Endothelial cell of umbilical vein (primary cell): Measurements from ENCODE around the gene FBH1. TPM values are rescaled to one million over a fixed set of nuclear protein-coding genes. Genes with fewer than 3 reads are reported as not detected.

Source experiments
- BruUV-seq: library from RNA; stranded (reverse); fragments of 400-500 nt; replicated peaks from 2 replicates; lab custom pipeline; 2021; lab: Mats Ljungman, UMichigan
- CTCF ChIA-PET: fragments of 300-600, 350-600 bp; sonication (Branson Sonifier 250); formaldehyde crosslinking; loops from one replicate; lab custom pipeline; 2021; ENCODE audit warnings: antibody characterized with exemption, inconsistent platforms; lab: Charles Lee
- POLR2A ChIA-PET: fragments of 300-600, 350-600 bp; sonication (Branson Sonifier 250); formaldehyde crosslinking; loops from one replicate; lab custom pipeline; 2021; ENCODE audit warnings: antibody characterized with exemption, inconsistent platforms; lab: Charles Lee
- DNase-seq: peaks from one replicate; pipeline ENCODE4 v3.0.0-alpha.2; 2011; ENCODE audit warnings: low read depth, low spot score
- FAIRE-seq: peaks from 2 replicates; lab custom pipeline; 2011; peaks lifted over from hg19 to GRCh38; lab: Jason Lieb, UNC
- H2AFZ ChIP-seq: 2 replicates; pipeline ENCODE4 v1.6.0; 2012; ENCODE audit warnings: low read depth, low read length, control low read depth, inconsistent platforms
- H3K27ac ChIP-seq: 2 replicates; pipeline ENCODE4 v1.5.1; 2011; ENCODE audit warnings: low read depth, mild to moderate bottlenecking, control low read depth, low read length, moderate library complexity; ENCODE audit not compliant: insufficient read depth
- H3K27me3 ChIP-seq, 2 experiments: 2 replicates each; pipeline versions ENCODE4 v1.6.0 to v1.6.1; 2011; ENCODE audit warnings: low read length in 2 of 2, mixed read lengths in 1 of 2; ENCODE audit not compliant: control insufficient read depth in 2 of 2, insufficient read depth in 2 of 2
- H3K36me3 ChIP-seq, 2 experiments: 2 replicates in 1 of 2; 3 replicates in 1 of 2; pipeline ENCODE4 v1.5.1; 2011; ENCODE audit warnings: low read length in 2 of 2, mild to moderate bottlenecking in 1 of 2, moderate library complexity in 1 of 2; ENCODE audit not compliant: control insufficient read depth in 2 of 2, insufficient read depth in 2 of 2; ENCODE audit errors: extremely low read depth in 1 of 2
- H3K4me1 ChIP-seq: 3 replicates; pipeline ENCODE4 v1.5.1; 2011; ENCODE audit warnings: mild to moderate bottlenecking, low read length; ENCODE audit not compliant: control insufficient read depth, insufficient read depth; ENCODE audit errors: extremely low read depth
- H3K4me2 ChIP-seq: 2 replicates; pipeline ENCODE4 v1.6.1; 2011; ENCODE audit warnings: low read length, control low read depth, mixed read lengths; ENCODE audit not compliant: insufficient read depth
- H3K4me3 ChIP-seq, 3 experiments: fragments of 200-600 bp in 1 of 3; sonication (generic), shearing (Covaris generic) in 1 of 3; replicated peaks in 1 of 3; 2 replicates each; pipeline ENCODE4 v1.5.1; 2011 to 2016; ENCODE audit warnings: control low read depth in 3 of 3, low read length in 3 of 3, mild to moderate bottlenecking in 2 of 3, inconsistent platforms in 1 of 3, low read depth in 1 of 3, moderate library complexity in 1 of 3; ENCODE audit not compliant: insufficient read depth in 1 of 3
- H3K79me2 ChIP-seq: 2 replicates; pipeline ENCODE4 v1.6.0; 2012; ENCODE audit warnings: low read length, inconsistent platforms; ENCODE audit not compliant: control insufficient read depth, insufficient read depth
- H3K9ac ChIP-seq: replicated peaks from 2 replicates; pipeline ENCODE3; 2011; ENCODE audit warnings: low read length, control low read depth; ENCODE audit not compliant: insufficient read depth; ENCODE audit errors: extremely low read depth
- H3K9me1 ChIP-seq: replicated peaks from 3 replicates; pipeline ENCODE4 v1.6.0; 2011; ENCODE audit warnings: mild to moderate bottlenecking, low read length; ENCODE audit not compliant: control insufficient read depth, insufficient read depth; ENCODE audit errors: extremely low read depth
- H3K9me3 ChIP-seq: replicated peaks from 2 replicates; pipeline ENCODE4 v1.5.1; 2012; ENCODE audit warnings: low read length, inconsistent platforms; ENCODE audit not compliant: control insufficient read depth, insufficient read depth
- H4K20me1 ChIP-seq: replicated peaks from 2 replicates; pipeline ENCODE3; 2011; ENCODE audit warnings: mild to moderate bottlenecking, low read length; ENCODE audit not compliant: control insufficient read depth, insufficient read depth; ENCODE audit errors: extremely low read depth
- CTCF ChIP-seq, 2 donors: IDR thresholded peaks; 1 replicate in 1 of 2; 2 replicates in 1 of 2; pipeline ENCODE4 v1.5.1; 2011; ENCODE audit warnings: low read length in 2 of 2, mild to moderate bottlenecking in 2 of 2, moderate library complexity in 2 of 2, control low read depth in 1 of 2, inconsistent platforms in 1 of 2, low read depth in 1 of 2; ENCODE audit not compliant: insufficient read depth in 1 of 2; ENCODE audit errors: extremely low read depth in 1 of 2
- EZH2 ChIP-seq: IDR thresholded peaks from 2 replicates; pipeline ENCODE4 v1.6.1; 2012; ENCODE audit warnings: borderline replicate concordance, low read depth, mild to moderate bottlenecking, moderate library complexity, low read length, inconsistent platforms; ENCODE audit not compliant: severe bottlenecking
- FOS ChIP-seq: IDR thresholded peaks from 2 replicates; pipeline ENCODE4 v1.6.1; 2011; ENCODE audit warnings: mild to moderate bottlenecking, low read length, moderate library complexity, borderline replicate concordance; ENCODE audit not compliant: insufficient read depth
- GATA2 ChIP-seq: IDR thresholded peaks from 2 replicates; pipeline ENCODE4 v1.7.0; 2011; ENCODE audit warnings: low read depth, mild to moderate bottlenecking, moderate library complexity, mixed read lengths, low read length; ENCODE audit not compliant: insufficient read length, insufficient read depth
- MYC ChIP-seq: IDR thresholded peaks from one replicate; pipeline ENCODE4 v1.6.1; 2011; ENCODE audit warnings: mild to moderate bottlenecking, low read depth, low read length
- POLR2A ChIP-seq: IDR thresholded peaks from 2 replicates; pipeline ENCODE4 v1.6.1; 2012; ENCODE audit warnings: low read depth, mild to moderate bottlenecking, control low read depth, low read length
- dilution Hi-C: fragments of 300-500 bp; cut with MboI; formaldehyde crosslinking; loops from one replicate; pipeline ENCODE4 v1.15.0; 2019; ENCODE audit warnings: low sequenced_read_pairs; ENCODE audit not compliant: extremely low pct_ligation_motif_present
- intact Hi-C: fragments of 100-400 bp; cut with micrococcal nuclease; formaldehyde crosslinking; loops from one replicate; pipeline ENCODE4 v1.10.0; 2022
- polyA plus RNA-seq, 4 experiments: library from polyadenylated mRNA; depleted of rRNA in 3 of 4; stranded (reverse) in 3 of 4; unstranded in 1 of 4; fragments of >200 nt; gene quantifications; 2 replicates each; pipeline versions ENCODE4 v1.2.1 to v1.2.3, GENCODE V29; 2011 to 2012; ENCODE audit warnings: missing spikeins in 1 of 4
- total RNA-seq: library from RNA; stranded (reverse); gene quantifications from 2 replicates; pipeline ENCODE4 v1.2.3, GENCODE V29; 2021
- TF ChIP-seq, protein P1 (sequence below): IDR thresholded peaks from 2 replicates; pipeline ENCODE4 v1.6.1; 2011; ENCODE audit not compliant: insufficient read depth, insufficient read length

The FBH1 gene
- total and polyA plus RNA-seq, 2 donors (not counting 3 experiments of a cell fraction or from before 2014, with no cell fraction given), result 71.4 to 97.0 TPM

DNA sequence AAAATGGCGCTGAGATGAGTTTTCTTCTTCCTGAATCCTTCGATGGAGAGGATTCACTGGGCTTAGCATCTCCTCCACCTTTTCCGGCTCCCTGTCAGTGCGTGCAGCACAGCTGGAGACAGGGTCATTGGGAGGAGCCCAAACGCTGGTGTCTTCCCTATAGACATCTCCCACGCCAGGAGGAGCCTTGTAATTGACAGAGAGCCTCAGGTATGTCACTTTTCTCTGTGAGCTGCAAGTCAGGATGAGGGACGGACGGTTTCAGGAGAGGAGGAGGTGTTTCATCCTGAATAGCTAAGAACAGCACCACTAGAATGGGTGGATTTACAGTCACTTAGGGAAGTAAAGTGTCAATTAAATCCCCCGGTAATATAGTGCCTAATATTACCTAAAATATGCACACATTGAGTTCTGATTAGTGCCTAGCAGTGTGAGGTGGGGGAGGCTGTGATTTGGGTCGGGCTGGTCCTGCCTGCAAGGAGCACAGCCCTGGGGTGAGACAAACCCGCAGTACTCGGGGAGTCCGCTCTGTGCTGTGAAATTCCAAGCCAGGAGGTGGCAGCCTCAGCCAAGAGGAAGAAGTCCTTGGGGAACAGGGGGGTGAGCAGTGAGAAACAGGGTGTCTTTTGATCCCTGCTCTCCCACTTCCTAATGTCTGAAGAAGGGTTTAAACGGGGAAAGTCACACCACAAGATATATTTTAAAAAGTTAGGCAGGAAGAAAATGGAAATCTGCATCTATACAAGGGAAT is 59.1 kb downstream of the FBH1 start:
- DNase-seq (peak; percentile 82), FAIRE-seq (peak; percentile 84)
- Histone ChIP-seq H3K9ac (no peak overlapping the region), H3K4me1 (peaks cover 32% of the 10 kb centered on the region), H3K36me3 (peaks cover 0 to 7% of the 10 kb centered on the region in 2 experiments), H3K4me3 (no peak overlapping the region), H3K27me3 (no peaks in the 10 kb centered on the region), H3K9me1 (no peaks in the 10 kb centered on the region), H3K9me3 (no peaks in the 10 kb centered on the region), H3K79me2 (no peaks in the 10 kb centered on the region), H3K4me2 (no peak overlapping the region), H4K20me1 (no peaks in the 10 kb centered on the region), H3K27ac (no peak overlapping the region), H2AFZ (no peak overlapping the region)
- CTCF ChIA-PET, result interaction anchor here (0.6 to 3.2 kb wide), 8 partner anchors 22 to 453 kb away, joined by 3 to 32 read pairs (median 6); partner anchors contain the start of genes IL15RA and PFKFB3
- POLR2A ChIA-PET, result interaction anchor here (0.7 kb wide), 1 partner anchor 294 kb away, joined by 3 read pairs; no protein-coding TSS in a partner anchor
- TF ChIP-seq POLR2A, result no peak
- no peak for TF ChIP-seq GATA2
- TF ChIP-seq MYC, result no peak
- peak; percentile 45 to 66 for TF ChIP-seq CTCF (IDR thresholded peaks at IDR 0.05; ENCODE audit: extremely low read depth in 1 of 2, insufficient read depth in 1 of 2, low read depth in 1 of 2, low read length in 2 of 2)
- TF ChIP-seq FOS, result no peak
- TF ChIP-seq EZH2, result no peak
- TF ChIP-seq, protein P1, sequence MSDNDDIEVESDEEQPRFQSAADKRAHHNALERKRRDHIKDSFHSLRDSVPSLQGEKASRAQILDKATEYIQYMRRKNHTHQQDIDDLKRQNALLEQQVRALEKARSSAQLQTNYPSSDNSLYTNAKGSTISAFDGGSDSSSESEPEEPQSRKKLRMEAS, result no peak
- BruUV-seq, result no TSS peak
- intact Hi-C loops (loop anchor here (1.0 to 5.0 kb wide), 5 partner anchors 65 to 452 kb away; partner anchors contain the start of gene PFKFB3), dilution Hi-C loops (no loop called here)
